HG03565 (cell line): ENCODE data around the gene TMEM39A.

ENCODE experiments used
- ATAC-seq: cut with Tn5 transposase; IDR thresholded peaks from one replicate; pipeline ENCODE4 v1.9.1; 2021; ENCODE audit warnings: mild to moderate bottlenecking, moderate library complexity; ENCODE audit not compliant: unreplicated experiment

TMEM39A gene, protein sequence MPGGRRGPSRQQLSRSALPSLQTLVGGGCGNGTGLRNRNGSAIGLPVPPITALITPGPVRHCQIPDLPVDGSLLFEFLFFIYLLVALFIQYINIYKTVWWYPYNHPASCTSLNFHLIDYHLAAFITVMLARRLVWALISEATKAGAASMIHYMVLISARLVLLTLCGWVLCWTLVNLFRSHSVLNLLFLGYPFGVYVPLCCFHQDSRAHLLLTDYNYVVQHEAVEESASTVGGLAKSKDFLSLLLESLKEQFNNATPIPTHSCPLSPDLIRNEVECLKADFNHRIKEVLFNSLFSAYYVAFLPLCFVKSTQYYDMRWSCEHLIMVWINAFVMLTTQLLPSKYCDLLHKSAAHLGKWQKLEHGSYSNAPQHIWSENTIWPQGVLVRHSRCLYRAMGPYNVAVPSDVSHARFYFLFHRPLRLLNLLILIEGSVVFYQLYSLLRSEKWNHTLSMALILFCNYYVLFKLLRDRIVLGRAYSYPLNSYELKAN

DNA sequence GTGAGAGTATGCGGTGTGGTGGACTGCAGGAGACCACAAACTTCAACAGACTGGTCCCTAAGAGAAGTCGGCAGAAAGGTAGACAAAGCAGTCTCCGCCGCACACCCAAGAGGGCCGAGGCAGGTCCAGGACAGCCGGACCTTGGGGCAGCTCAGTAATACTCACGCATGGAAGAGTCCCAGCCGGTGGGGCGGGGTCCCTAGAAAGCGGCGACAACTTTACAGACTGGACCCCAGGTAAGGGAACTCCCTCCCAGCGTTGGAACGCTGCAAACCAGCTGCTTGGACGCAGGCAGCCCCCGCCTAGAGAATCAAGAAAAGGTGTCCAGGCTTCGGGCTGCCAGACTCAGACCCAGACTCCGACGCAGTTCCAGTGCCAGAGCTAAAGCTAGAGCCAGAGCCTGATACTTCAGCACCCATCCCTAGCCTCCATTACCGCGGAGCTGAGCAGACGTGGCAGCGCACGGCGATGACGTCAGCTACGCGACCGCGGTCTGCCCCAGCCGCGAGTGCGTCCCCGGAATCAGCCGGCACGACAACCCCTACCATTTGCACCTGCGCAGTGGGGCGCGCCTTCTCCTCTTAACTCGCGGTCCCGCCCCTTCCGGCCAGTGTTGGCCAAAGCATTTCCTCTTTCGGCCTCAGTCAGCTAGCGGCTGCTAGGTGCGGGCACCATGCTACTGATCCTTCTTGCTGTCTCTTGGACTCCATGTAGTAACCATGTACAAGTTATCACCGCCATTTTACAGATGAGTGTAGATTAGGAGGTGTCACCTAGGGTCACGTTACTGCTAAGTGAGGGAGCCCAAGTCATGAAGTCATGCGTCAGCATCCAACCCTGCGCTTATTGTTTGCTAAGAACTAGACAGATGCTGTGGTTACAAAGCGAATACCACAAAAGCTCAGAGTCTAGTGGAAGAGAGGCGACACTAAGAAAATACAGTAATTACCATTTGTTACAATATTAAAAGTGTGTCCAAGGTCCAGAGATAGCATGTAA, at the start of gene TMEM39A:
Gene TMEM39A, minus strand, starts transcription at position 445 of the 999 bp plus-strand sequence. CDS start 1,541 bp downstream, outside the sequence.
- ATAC-seq, result peak; percentile 94

DNA sequence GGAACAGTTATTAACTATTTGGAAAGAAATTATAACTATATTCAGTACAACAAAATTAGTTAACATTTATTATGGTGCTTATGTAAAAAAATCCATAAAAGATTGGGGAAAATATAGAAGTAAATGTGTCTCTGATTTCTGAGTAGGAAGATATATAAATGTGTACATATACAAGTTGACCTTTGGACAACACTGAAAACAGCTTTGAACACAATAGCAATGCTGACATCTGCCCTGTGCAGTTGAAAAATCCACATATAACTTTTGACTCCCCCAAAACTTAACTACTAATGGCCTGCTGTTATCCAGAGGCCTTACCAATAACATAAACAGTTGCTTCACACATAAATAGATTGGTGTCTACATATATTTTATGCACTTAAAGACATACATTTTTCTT, 47.3 kb upstream of the TMEM39A start:
- no peak for ATAC-seq

DNA sequence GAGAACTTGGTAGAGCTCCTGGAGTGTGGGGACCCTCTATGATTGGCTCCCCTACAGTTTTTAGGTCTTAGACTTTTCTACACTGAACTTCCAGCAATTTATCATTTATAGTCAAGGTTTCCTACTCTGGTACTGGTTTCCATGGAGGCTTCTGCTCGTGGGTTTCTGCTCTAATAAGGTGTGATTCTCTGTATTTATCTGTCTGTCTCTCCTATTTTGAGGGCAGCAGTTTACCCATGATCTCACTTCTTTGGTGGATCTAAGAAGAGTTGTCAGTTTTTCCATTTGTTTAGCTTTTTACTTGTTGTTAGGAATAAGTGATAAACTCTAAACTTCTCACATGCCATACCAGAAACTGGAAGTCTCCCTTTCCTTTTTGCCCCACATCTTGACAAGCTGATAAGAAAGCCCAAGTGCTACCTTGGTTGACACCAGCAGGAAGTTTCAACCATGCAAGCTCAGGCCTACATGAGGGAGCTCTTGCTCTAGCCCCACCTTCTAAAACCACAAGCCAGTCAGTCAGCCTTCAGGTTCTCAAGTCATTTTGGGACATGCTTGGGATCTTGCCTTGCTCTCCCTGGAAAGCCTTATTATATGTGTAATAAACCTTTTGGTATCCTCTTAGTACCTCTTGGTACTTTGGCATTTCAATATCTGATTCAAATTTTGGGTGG, 44.9 kb upstream of the TMEM39A start:
- peak; percentile 69 for ATAC-seq

DNA sequence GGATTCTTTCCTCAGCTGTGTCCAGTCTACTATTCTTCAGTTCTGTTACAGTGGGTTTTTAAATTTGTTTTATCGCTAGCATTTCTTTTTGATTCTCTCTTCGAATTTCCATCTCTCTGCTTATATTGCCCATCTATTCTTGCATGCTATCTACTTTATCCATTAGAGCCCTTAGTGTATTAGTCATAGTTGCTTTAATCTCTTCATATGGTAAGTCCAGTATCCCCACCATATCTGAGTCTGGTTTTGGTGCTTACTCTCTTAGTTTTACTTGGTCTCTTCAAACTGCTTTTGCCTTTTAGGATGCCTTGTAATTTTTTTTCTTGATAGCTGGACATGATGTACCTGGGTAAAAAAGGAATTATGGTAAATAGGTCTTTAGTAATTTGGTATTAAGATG, 44.0 kb upstream of the TMEM39A start:
- ATAC-seq, result no peak

DNA sequence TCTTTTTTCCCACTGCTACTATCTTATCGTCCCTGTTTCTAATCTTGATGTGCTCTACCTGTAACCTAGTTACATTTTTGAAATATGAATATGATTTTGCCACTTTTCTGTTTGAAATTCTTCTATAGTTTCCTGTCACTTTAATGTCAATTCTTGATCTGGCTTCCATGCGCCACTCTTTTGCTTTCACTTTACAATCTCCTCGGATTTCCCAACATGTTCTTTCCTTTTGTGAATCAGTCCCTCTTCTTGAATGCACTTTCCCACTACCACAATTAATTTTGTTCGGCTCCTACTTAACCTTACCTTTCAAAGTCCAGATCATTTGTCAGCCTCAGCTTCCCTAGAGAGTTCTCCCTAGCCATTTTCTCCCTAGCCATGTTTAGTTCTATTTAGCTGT, 43.2 kb upstream of the TMEM39A start:
- ATAC-seq, result no peak

DNA sequence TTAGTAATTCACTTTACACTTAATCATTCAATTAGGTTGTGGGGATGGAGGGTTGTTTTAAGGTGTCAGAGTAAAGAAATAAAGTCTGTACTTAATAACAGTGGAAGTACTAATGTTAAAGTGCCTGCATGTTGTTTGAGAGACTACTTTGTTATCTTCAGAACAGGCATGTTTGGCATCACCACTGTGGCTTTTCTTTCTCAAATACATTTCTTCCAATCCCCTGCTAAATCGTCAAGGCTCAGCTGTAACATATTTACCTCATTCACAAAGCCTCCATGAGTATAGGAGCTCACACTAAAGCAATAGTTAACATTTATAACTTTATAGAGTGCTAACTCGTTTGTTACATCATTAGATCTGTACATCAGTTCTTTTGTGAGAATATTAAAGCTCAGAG, 37.5 kb upstream of the TMEM39A start:
- ATAC-seq, result no peak

DNA sequence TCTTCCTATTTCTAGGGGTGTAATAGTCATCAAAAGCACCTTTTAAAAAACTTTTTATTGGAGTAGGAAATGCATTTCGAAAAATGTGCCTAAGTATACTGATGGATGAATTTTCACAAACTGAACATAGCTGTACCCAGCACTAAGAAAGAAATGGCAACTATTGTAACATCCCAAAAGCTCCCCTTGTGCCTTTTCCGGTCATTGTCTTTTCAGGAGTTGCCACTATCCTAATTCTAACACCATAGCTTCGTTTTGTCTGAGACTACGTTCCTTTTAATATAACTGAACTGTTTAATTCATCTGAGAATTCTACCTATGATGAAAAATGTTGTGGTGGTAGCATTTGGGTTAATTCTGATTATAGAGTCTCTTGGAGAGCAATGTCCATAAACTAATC, 36.9 kb upstream of the TMEM39A start:
- no peak for ATAC-seq

DNA sequence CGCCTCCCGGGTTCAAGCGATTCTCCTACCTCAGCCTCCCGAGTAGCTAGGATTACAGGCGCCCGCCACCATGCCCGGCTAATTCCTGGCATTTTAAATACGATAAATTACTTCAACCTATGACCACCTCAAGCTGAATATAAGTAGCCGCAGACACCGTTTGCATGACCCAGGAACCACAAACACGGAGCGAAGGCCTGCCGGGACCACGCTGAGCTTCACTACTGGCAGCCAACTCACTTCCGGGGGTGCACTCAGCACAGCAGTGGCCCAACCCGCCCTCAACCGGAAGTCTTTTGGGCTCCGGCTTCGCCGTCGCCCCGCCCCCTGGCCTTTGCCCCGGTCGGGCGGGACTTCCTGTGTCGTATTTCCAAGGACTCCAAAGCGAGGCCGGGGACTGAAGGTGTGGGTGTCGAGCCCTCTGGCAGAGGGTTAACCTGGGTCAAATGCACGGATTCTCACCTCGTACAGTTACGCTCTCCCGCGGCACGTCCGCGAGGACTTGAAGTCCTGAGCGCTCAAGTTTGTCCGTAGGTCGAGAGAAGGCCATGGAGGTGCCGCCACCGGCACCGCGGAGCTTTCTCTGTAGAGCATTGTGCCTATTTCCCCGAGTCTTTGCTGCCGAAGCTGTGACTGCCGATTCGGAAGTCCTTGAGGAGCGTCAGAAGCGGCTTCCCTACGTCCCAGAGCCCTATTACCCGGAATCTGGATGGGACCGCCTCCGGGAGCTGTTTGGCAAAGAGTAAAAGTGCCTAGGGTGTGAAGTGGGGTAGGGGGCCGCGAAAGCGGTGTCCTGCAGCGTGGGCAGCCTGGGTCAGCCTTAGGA, 35.0 kb upstream of the TMEM39A start, which contains the start of gene TIMMDC1:
Gene TIMMDC1, plus strand, starts transcription at position 362 of the 826 bp plus-strand sequence. Its CDS starts 187 bp downstream, at position 549.
- ATAC-seq, result peak; percentile 95

DNA sequence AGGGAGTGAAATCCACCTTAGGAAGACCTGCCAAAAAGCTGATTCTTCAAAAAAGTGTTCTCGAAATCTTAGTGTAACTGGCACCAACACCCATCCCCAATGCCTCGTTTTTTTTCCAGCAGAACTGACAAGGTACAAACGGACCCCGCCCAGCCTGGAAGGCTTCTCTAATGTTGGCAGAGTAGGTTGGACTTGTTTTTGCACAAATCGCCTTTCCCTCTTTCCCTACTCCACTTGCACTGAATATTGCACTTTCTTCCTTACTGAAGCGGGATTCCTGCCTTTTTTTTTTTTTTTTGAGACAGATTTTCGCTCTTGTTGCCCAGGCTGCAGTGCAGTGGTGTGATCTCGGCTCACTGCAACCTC, 34.4 kb upstream of the TMEM39A start:
- ATAC-seq, result no peak

DNA sequence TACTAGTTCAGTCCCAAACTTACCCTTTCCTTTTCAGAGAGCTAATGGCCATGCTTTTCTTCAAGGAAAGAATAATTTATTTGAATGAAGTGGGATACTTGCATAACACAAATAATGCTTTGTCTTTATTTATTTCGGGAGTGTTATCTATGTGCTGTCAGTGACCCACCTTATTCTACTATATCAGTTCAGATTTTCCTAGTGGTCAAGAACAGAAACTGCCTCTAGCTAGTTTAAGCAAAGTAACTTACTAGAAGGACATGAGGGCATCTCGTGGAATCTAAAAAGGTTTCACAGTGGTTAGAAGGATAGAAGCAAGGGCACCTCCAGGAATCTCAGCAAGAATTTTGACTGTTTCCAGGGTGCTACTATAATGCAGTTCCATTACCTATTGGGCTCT, 31.2 kb upstream of the TMEM39A start:
- no peak for ATAC-seq

DNA sequence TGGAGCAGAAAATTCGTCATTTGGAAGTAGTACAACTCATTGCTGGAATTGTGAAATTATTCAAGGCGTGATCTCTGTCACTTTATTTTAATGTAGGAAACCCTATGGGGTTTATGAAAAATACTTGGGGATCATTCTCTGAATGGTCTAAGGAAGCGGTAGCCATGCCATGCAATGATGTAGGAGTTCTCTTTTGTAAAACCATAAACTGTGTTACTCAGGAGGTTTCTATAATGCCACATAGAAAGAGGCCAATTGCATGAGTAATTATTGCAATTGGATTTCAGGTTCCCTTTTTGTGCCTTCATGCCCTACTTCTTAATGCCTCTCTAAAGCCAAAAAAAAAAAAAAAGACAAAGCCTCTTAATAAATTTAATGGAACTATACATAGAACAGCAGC, 29.4 kb upstream of the TMEM39A start:
- ATAC-seq, result no peak

DNA sequence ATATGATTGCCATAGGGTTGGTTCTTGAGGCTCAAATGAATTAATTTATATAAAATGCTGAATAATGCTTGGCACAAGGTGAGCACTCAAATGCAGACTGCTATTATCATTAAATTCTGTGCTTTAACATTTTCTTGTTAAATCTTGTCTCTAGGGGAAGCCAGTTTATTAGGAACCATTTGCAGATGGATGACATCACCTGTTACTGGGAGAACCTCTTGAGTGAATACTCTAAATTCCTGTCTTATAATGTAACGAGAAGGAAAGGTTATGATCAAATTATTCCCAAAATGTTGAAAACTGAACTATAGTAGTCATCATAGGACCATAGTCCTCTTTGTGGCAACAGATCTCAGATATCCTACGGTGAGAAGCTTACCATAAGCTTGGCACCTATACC, 28.7 kb upstream of the TMEM39A start:
- ATAC-seq, result no peak

DNA sequence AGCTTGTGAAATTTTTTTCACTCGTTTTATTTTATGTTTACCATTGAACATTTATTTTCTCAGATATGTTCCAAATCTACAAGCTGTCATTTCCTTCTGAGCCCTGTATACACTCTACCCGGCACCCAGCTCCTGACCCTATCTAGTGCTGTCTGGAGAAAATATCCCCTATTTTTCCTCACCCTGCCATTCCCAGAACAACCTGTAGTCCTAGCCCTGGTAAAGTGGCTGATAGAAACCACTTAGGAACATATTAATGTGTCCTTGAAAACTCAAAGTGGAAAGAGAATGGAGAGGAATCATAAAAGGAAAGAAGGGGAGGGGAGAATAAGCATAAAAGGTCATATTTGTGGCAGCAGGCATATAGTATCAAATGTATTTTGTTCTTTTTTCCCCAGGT, 26.7 kb upstream of the TMEM39A start:
- no peak for ATAC-seq

DNA sequence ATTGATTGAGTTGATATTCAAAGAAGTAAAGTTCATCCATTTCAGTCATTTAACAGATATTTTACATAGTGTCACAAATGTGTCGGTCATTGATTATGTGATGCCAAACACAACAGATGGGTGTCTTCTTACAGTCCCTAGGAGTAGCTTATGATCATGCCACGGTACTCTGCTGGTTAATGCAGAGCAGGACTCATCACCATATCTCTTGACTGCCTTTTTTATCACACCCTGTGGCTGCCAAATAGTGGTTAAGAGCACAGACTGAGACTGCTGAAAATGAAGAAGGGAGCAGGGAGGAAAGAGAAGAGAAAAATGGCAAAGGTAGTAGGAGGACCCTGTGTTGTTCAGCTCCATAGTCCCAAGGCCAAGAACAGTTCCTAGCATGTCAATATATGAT, 22.1 kb upstream of the TMEM39A start:
- ATAC-seq, result no peak

DNA sequence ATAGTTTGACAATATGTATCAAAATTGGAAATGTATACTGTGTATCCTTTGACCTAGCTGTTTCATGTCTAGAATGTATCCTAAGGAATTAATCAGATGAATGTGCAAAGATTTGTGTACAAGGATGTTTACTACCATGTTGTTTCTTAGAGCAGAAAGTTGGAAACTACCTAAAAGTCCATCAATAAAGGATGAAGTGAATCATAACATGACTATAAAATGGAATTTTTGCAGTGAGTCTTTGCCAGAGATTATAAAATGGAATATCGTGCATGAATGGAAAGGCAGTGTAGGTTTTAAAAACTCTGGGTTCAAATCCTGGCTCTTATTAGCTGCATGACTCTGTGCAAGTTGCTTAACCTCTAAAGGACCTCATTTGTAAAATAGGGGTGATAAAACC, 19.7 kb upstream of the TMEM39A start:
- ATAC-seq, result no peak

DNA sequence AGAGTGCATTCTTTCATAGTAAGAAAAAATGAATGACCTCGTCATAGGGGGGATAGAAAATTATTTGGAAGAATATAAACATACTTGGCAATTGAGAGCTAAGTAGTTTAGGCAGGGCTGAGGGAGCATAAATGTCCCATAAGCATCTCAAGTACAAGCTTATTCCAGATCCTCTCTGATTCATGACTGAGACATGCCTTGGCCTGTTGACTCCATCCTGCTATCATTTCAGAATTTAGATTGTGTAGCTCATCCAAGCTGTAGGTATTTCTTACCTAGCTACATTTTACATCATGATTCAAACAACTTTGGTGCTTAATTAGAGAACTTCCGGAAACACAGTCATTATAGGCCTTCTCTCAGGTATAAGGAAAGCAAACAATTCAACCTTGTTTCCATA, 17.7 kb upstream of the TMEM39A start:
- no peak for ATAC-seq

DNA sequence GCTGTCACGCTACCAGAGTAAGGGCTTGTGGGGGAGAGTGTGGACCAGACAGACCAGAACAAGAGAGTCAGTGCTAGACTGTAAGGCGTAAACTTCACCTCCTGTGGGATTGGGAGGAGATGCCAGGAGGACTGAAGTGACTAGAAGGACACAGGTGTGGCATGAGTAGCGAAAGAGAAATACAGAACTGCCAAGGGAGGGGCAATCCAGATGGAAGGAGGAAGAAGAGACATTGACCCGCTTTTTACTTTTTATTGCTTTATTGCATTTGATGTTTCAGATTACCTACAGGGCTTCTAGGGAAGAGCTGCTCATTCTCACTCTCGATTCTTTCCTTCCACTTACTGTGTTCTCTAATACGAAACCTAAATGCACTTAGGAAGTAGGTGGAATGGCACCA, 7.5 kb upstream of the TMEM39A start:
- no peak for ATAC-seq

DNA sequence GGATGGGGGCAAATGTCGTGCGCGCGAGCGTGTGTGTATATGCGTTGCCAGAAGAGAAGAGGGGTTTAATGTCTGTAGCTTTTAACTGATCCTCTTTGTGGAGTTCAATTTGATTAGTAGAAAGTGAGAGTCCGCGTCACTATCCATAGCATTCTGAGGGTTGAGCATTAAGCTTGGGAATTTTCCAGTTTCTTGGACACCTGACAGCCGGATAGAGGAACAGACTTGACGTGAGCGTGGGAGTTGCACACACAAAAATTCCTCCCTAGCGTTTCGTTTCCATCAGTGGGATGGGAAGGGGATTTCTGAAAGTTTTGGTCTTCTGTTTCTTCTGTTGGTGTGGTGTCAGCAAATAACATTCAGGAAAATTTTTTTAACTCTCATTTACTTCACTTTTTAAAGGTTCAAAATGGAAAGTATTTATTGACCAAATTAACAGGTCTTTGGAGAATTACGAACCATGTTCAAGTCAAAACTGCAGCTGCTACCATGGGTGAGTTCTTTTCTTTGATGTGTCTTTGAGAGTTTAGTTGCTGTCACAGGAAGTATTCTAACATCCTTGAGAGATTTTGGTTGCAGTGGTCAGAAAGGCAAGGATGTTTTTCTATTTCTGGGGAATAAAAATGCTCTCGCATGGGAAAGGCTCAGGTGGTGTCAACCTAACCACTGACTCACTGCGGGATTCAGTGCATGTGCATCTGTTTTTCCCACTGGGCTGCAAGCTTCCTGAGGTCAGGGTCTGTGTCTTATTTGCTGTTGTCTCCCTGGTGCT, 6.2 kb upstream of the TMEM39A start:
- no peak for ATAC-seq

DNA sequence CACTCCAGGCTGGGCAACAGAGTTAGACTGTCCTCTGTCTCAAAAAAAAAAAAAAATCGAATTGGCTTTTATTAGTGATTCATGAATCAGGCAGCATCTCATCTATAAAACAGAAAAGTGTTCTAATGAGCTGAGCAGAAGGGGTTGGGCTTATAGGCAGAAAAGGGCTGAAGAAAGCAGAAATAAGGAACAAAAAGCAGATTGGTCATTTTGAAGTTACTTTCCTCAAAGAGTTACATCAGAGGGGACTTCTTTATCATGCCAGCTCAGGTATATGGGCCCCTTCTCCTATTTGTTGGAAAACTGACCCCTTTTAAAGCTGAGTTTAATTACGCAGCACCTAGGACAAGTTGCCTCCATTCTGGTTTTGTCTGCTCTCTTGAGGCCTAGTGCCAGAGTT, 4.6 kb upstream of the TMEM39A start:
- ATAC-seq, result no peak
